HL-60 (cell line): Measurements from ENCODE around the gene ASAP3.

Experiments used
- DNase-seq, 2 experiments: peaks; one replicate each; pipeline ENCODE4 v3.0.0-alpha.2; 2010 to 2020; ENCODE audit warnings: low read depth in 1 of 2, low spot score in 1 of 2
- H3K27ac ChIP-seq: fragments of 250-450 bp; sonication (Bioruptor Pico); replicated peaks from 2 replicates; pipeline ENCODE4 v1.5.1; 2020; ENCODE audit warnings: mild to moderate bottlenecking, moderate library complexity
- H3K27me3 ChIP-seq: fragments of 250-450 bp; sonication (Bioruptor Pico); 2 replicates; pipeline ENCODE4 v1.5.1; 2021; ENCODE audit warnings: mild to moderate bottlenecking, moderate library complexity; ENCODE audit not compliant: insufficient read depth, poor library complexity, severe bottlenecking
- H3K4me3 ChIP-seq: replicated peaks from 2 replicates; pipeline ENCODE4 v1.5.1; 2011; ENCODE audit warnings: mild to moderate bottlenecking, control low read depth, low read length; ENCODE audit not compliant: insufficient read depth
- GABPA ChIP-seq: IDR thresholded peaks from 2 replicates; pipeline ENCODE4 v1.6.1; 2012; ENCODE audit warnings: low read depth
- POLR2AphosphoS5 ChIP-seq: IDR thresholded peaks from 2 replicates; pipeline ENCODE4 v1.6.1; 2012; ENCODE audit warnings: low read depth
- REST ChIP-seq: IDR thresholded peaks from 2 replicates; pipeline ENCODE4 v1.6.1; 2012; ENCODE audit warnings: low read depth; ENCODE audit not compliant: insufficient replicate concordance
- SPI1 ChIP-seq: IDR thresholded peaks from 2 replicates; pipeline ENCODE4 v1.6.1; 2012; ENCODE audit warnings: low read depth, mild to moderate bottlenecking, borderline replicate concordance
- TF ChIP-seq, protein P1 (sequence below): IDR thresholded peaks from one replicate; pipeline ENCODE4 v1.5.1; 2011; ENCODE audit warnings: low read length, control low read depth, inconsistent platforms; ENCODE audit not compliant: insufficient read depth

ASAP3 gene

GRCh38 chr1:23422241-23422877 is 61.6 kb downstream of the ASAP3 start:
- peaks cover 23% of the 10 kb centered on the region for H3K27me3 ChIP-seq
- TF ChIP-seq POLR2AphosphoS5 = no peak
- no peak for TF ChIP-seq REST
- TF ChIP-seq, protein P1, sequence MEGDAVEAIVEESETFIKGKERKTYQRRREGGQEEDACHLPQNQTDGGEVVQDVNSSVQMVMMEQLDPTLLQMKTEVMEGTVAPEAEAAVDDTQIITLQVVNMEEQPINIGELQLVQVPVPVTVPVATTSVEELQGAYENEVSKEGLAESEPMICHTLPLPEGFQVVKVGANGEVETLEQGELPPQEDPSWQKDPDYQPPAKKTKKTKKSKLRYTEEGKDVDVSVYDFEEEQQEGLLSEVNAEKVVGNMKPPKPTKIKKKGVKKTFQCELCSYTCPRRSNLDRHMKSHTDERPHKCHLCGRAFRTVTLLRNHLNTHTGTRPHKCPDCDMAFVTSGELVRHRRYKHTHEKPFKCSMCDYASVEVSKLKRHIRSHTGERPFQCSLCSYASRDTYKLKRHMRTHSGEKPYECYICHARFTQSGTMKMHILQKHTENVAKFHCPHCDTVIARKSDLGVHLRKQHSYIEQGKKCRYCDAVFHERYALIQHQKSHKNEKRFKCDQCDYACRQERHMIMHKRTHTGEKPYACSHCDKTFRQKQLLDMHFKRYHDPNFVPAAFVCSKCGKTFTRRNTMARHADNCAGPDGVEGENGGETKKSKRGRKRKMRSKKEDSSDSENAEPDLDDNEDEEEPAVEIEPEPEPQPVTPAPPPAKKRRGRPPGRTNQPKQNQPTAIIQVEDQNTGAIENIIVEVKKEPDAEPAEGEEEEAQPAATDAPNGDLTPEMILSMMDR = no peak
- TF ChIP-seq GABPA = no peak
- TF ChIP-seq SPI1 = no peak
- peak in 1 of 2 experiments; percentile 37 for DNase-seq
- H3K4me3 ChIP-seq = no peak overlapping the region
- H3K27ac ChIP-seq = no peak overlapping the region

- TF ChIP-seq POLR2AphosphoS5 (no peak), SPI1 (no peak), GABPA (no peak), REST (no peak)
- TF ChIP-seq, protein P1 = no peak
- no peak overlapping the region for H3K4me3 ChIP-seq
- H3K27ac ChIP-seq = no peak overlapping the region
- peaks cover 21% of the 10 kb centered on the region for H3K27me3 ChIP-seq
- DNase-seq = no peak
Observed at GRCh38 chr1:23421753-23422240, 62.2 kb downstream of the ASAP3 start.

GRCh38 chr1:23421343-23421742 is 62.6 kb downstream of the ASAP3 start:
- no peak overlapping the region for H3K27ac ChIP-seq
- peaks cover 19% of the 10 kb centered on the region for H3K27me3 ChIP-seq
- TF ChIP-seq POLR2AphosphoS5 (no peak), GABPA (no peak), REST (no peak), SPI1 (no peak)
- TF ChIP-seq, protein P1 = no peak
- H3K4me3 ChIP-seq = no peak overlapping the region
- no peak for DNase-seq
